ENCODE results near the gene YBX1.

- TF ChIP-seq CTCF (conservative IDR thresholded peaks at IDR 0.05; ENCODE audit: low read depth, low read length) (no peak), EZH2 (IDR thresholded peaks at IDR 0.05; ENCODE audit: low read length, unreplicated experiment) (no peak)
Observed at GRCh38 chr1:42670425-42670824, 11.8 kb upstream of the YBX1 start.
